ENCODE measurements around the gene KLHDC3. TPM values are rescaled to one million over a fixed set of nuclear protein-coding genes. Genes with fewer than 3 reads are reported as not detected.
A peak's percentile ranks its signal among the peaks of the same experiment; 100 is the strongest.

Gene KLHDC3
- total and polyA plus RNA-seq, 9 of the 15 experiments (the other 6 are each of a cell fraction or from before 2014, with no cell fraction given) = 4.5 to 171 (median 107) TPM

DNA sequence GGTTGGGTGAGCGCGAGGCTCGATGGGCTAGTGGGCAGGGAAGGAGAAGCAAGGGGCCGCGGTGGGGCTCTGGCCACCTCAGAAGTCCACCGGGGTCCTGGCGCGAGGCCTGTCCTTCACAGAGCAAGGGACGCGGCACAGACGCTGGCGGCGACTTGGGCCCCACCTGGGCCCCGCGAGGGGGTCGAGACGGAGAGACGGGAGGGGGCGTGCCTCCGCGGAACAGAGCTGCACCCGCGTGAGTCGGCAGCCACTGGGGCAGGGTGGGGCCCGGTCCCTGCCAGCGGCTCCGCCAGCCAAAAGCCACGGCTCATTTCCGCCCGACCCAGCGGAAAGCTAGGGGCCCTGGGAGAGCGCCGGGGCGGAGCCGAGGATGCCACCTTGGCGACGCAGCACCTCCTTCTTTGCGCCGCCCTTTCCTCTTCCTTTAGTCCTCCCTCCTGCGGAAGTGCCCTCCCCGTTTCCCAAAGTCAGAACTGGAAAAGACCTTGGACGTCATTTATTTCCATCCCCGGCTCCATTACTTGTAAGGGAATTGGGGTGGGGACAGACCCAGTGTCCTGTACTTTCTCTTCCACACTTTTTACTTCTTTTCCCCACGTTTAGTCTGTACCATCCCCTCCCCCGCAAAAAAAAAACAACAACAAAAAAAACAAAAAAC is 39.6 kb downstream of the KLHDC3 start, which contains the start of gene CUL7 (continued):
- TF ChIP-seq MYNN (IDR thresholded peaks at IDR 0.05) (peak; percentile 95), MYNN (CRISPR knock-in tag; IDR thresholded peaks at IDR 0.05) (no peak), ZNF140 (CRISPR knock-in tag; IDR thresholded peaks at IDR 0.05) (no peak), ZNF316 (IDR thresholded peaks at IDR 0.05) (0 out of 2 replicates have a peak, but pooled peaks have one; percentile 29), ZNF347 (CRISPR knock-in tag; IDR thresholded peaks at IDR 0.05; ENCODE audit: low read depth) (peak; percentile 45; the same call in 1 of the 2 replicates), ZNF311 (CRISPR knock-in tag; IDR thresholded peaks at IDR 0.05) (no peak), FOXK1 (CRISPR knock-in tag; IDR thresholded peaks at IDR 0.05; ENCODE audit: borderline replicate concordance) (peak; percentile 68; the same call in 1 of the 2 replicates), ZFPM2 (CRISPR knock-in tag; IDR thresholded peaks at IDR 0.05) (peak; percentile 80), NFATC3 (IDR thresholded peaks at IDR 0.05) (0 out of 2 replicates have a peak, but pooled peaks have one; percentile 69), PHTF2 (CRISPR knock-in tag; IDR thresholded peaks at IDR 0.05) (peak; percentile 87), ZNF239 (CRISPR knock-in tag; IDR thresholded peaks at IDR 0.05) (no peak; the same call in 1 of the 2 replicates), ILK (tag; IDR thresholded peaks at IDR 0.05; ENCODE audit: borderline replicate concordance, low read depth) (no peak), ZBTB8A (IDR thresholded peaks at IDR 0.05; ENCODE audit: partially characterized antibody) (no peak), ZNF24 (IDR thresholded peaks at IDR 0.05) (0 out of 2 replicates have a peak, but pooled peaks have one; percentile 40), ZNF3 (CRISPR knock-in tag; IDR thresholded peaks at IDR 0.05) (no peak; the same call in 1 of the 2 replicates), ZNF668 (CRISPR knock-in tag; IDR thresholded peaks at IDR 0.05) (0 out of 2 replicates have a peak, but pooled peaks have one; percentile 27), ZFX (CRISPR knock-in tag; IDR thresholded peaks at IDR 0.05) (peak; percentile 97), NONO (IDR thresholded peaks at IDR 0.05; ENCODE audit: low read depth in 2 of 2, low read length in 1 of 2) (peak in 1 of 2 experiments; percentile 83; a peak in 3 of 4 replicates), SIN3B (IDR thresholded peaks at IDR 0.05; ENCODE audit: low read depth) (0 out of 2 replicates have a peak, but pooled peaks have one; percentile 46)
- TF ChIP-seq, protein P1, sequence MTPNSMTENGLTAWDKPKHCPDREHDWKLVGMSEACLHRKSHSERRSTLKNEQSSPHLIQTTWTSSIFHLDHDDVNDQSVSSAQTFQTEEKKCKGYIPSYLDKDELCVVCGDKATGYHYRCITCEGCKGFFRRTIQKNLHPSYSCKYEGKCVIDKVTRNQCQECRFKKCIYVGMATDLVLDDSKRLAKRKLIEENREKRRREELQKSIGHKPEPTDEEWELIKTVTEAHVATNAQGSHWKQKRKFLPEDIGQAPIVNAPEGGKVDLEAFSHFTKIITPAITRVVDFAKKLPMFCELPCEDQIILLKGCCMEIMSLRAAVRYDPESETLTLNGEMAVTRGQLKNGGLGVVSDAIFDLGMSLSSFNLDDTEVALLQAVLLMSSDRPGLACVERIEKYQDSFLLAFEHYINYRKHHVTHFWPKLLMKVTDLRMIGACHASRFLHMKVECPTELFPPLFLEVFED (CRISPR knock-in tag; conservative IDR thresholded peaks at IDR 0.05) = peak; percentile 98
- TF ChIP-seq, protein P2, sequence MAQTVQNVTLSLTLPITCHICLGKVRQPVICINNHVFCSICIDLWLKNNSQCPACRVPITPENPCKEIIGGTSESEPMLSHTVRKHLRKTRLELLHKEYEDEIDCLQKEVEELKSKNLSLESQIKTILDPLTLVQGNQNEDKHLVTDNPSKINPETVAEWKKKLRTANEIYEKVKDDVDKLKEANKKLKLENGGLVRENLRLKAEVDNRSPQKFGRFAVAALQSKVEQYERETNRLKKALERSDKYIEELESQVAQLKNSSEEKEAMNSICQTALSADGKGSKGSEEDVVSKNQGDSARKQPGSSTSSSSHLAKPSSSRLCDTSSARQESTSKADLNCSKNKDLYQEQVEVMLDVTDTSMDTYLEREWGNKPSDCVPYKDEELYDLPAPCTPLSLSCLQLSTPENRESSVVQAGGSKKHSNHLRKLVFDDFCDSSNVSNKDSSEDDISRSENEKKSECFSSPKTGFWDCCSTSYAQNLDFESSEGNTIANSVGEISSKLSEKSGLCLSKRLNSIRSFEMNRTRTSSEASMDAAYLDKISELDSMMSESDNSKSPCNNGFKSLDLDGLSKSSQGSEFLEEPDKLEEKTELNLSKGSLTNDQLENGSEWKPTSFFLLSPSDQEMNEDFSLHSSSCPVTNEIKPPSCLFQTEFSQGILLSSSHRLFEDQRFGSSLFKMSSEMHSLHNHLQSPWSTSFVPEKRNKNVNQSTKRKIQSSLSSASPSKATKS (CRISPR knock-in tag; IDR thresholded peaks at IDR 0.05) = peak; percentile 87
- TF ChIP-seq, protein P3, sequence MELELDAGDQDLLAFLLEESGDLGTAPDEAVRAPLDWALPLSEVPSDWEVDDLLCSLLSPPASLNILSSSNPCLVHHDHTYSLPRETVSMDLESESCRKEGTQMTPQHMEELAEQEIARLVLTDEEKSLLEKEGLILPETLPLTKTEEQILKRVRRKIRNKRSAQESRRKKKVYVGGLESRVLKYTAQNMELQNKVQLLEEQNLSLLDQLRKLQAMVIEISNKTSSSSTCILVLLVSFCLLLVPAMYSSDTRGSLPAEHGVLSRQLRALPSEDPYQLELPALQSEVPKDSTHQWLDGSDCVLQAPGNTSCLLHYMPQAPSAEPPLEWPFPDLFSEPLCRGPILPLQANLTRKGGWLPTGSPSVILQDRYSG (tag; conservative IDR thresholded peaks at IDR 0.05; ENCODE audit: low read depth) = no peak
